Stimulated activated effector memory CD8-positive, alpha-beta T cell treated with anti-CD3 and anti-CD28 coated beads, Interleukin-12 subunit alpha, Interleukin-12 subunit beta, amount 100 ng/mL, for 72 hours (primary cell): Measurements from ENCODE around the gene RIPPLY2.

ENCODE experiments used
- ATAC-seq: fragments of 150-1000 bp; cut with Tn5 transposase; 2 replicates; pipeline ENCODE4 v1.10.0; 2021
- DNase-seq, 2 donors: peaks; one replicate each; pipeline ENCODE4 v3.0.0; 2021 to 2022; ENCODE audit warnings: low spot score in 2 of 2
- H3K27ac Mint-ChIP-seq: one replicate; pipeline ENCODE4 v1.8.0; 2022; ENCODE audit warnings: mild to moderate bottlenecking, mixed read lengths
- H3K36me3 Mint-ChIP-seq: one replicate; pipeline ENCODE4 v1.8.0; 2022; ENCODE audit warnings: mild to moderate bottlenecking, mixed read lengths
- H3K4me1 Mint-ChIP-seq: one replicate; pipeline ENCODE4 v1.8.0; 2022; ENCODE audit warnings: mixed read lengths
- H3K4me3 Mint-ChIP-seq: one replicate; pipeline ENCODE4 v1.8.0; 2022; ENCODE audit warnings: mild to moderate bottlenecking, mixed read lengths
- H3K9me3 Mint-ChIP-seq: one replicate; pipeline ENCODE4 v1.8.0; 2022; ENCODE audit warnings: mixed read lengths

Gene RIPPLY2

DNA sequence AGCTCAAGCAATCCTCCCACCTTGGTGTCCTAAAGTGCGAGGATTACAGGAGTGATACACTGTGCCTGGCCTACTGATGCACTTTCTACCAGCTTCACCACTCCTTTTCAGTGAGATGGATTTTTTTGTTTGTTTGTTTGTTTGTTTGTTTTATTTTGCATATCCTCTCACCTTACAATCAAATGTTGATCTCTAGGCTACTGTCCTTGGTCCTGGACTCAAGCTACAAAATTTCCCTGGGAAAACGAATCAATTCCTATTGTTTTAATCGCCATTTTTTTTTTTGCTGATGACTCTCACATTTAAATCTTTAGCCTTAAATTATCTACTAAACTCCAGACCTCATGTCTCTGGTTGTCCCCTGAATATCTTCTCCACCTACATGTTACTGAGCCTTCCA, 3.5 kb upstream of the RIPPLY2 start:
- H3K36me3 Mint-ChIP-seq: no peaks in the 10 kb centered on the region
- H3K4me3 Mint-ChIP-seq: no peak overlapping the region
- no peaks in the 10 kb centered on the region for H3K9me3 Mint-ChIP-seq
- peaks cover 8% of the 10 kb centered on the region for H3K4me1 Mint-ChIP-seq
- no peak for DNase-seq
- ATAC-seq: no peak
- no peak overlapping the region for H3K27ac Mint-ChIP-seq

DNA sequence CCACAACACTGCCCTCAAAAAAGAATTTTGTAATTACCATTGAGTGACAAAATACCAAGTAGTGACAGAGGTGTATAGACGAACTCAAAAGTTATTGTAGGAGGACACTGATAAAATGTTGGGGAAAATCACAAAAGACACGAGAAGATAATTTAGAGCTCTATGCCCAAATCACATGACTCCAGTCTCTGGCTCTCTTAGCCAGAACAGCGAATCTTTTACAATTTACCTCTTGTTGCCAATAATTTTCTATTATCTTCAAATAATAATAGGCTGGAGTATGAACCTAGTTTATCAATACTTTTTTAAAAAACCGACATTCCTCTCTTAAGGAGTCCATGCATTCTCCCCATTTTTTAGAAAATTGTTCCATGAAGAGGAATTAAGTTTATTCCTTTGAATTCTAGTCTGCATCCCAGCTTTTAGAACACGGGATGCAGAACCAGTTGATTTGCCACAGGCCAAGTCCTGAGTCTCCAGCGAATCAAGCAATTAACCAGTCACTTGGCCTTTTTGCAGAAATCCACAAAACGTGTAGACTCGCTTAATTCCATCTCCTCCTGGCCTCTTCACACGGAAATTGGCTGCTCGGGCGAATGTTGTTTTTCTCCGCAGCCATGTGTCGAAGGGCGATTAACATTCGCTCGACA, 507 bp upstream of the RIPPLY2 start:
- no peak for ATAC-seq
- no peak overlapping the region for H3K27ac Mint-ChIP-seq
- no peaks in the 10 kb centered on the region for H3K9me3 Mint-ChIP-seq
- H3K4me1 Mint-ChIP-seq: peaks cover 8% of the 10 kb centered on the region
- DNase-seq: no peak
- H3K4me3 Mint-ChIP-seq: peak overlapping the region; percentile 70
- H3K36me3 Mint-ChIP-seq: no peaks in the 10 kb centered on the region

DNA sequence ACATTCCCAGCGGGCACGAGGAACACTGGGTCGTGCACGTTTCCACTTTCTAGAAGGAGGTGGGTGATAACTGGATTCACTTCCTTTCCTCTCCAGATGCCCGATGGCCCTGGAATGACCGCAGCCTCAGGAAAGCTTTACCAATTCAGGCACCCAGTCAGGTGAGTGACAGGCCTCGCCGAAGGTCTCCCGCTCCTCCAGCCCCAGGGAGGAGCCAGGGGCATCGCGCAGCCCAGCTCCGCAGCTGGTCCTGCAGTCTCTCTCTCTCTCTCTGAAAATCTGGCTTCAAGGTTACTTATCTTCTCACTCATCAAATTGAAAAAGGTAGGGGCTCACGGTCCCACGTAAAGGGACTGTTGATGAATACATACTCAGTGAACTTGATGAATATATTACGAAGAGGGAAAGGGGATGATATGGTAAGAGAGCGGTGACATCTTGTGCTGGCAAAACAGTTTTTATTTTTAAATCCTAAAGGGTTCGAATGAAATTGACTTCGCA, 891 bp downstream of the RIPPLY2 start:
- Mint-ChIP-seq H3K27ac (no peak overlapping the region), H3K4me1 (peaks cover 13% of the 10 kb centered on the region), H3K4me3 (peak overlapping the region; percentile 70), H3K9me3 (no peaks in the 10 kb centered on the region), H3K36me3 (no peaks in the 10 kb centered on the region)
- DNase-seq: no peak
- peak; percentile 21 for ATAC-seq

DNA sequence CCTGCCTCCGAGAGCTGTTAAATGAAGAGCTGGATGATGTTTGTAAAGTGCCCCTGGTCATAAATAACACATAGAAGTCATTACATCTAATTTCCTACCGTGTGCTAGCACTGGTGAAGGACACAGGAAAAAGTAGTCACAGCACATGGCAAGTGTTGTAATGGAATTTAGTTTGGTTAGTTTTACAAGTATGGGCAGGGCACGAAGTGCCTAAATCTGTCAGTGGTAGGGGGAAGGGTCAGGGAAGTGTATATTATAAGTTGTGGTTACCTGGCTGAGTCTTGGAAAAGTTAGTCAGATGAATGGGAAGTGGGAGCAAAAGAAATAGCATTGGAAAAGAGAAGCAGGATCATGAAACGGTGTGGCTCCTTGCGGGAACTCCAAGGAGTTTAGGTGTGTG, 1.6 kb downstream of the RIPPLY2 start:
- Mint-ChIP-seq H3K9me3 (no peaks in the 10 kb centered on the region), H3K4me1 (peaks cover 16% of the 10 kb centered on the region), H3K27ac (no peak overlapping the region), H3K36me3 (peaks cover 4% of the 10 kb centered on the region), H3K4me3 (no peak overlapping the region)
- DNase-seq: no peak
- no peak for ATAC-seq

DNA sequence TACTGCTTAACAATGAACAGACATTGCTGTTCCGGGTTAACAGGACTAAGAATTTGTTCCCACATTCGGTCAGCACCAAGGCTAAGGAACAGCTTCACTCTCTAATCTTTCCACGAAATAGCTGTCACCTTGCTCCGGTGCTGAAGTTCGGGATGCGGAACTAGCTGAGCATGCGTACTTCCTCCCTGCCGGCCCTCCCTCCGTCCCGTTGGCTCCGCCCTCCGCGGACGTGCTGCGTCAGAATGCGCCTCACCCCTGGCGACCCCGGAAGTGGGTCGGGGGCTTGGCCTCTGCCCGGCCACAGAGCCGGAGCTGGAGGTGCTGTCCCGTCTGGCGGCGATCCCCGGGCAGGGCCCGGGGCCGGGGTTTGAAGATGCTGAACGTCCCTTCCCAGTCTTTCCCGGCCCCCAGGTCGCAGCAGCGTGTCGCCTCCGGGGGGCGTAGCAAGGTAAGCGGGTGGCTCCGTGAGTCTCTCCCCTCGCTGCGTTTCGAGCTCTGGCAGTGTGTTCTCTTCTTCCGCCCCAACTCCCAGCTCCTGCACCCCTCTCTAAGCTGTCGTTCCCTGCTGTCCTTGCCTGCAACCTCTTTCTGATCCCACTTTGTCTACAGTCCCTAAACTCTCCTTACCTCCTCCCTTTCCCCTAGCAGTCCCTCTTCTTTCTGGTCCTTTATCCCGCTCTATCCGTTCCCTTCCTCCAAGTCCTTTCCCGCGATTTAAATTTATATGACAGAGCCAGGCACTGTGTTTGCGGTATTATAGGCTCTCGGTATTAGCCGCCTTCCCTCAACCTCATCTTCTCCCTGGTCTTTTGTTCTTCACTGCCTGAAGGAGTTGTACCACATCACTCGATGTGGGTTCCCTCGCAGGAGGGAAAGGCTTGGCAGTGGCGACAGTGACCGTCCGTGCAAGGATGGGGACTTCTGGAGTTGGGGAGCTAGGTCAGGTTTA, 6.5 kb downstream of the RIPPLY2 start, which contains the start of gene CYB5R4:
CYB5R4 (plus strand) TSS at position 280 of the 949 bp plus-strand sequence; CDS start at position 374, 94 bp downstream.
- ATAC-seq (peak; percentile 97), DNase-seq (peak; percentile 82 to 97)
- peaks cover 33% of the 10 kb centered on the region for H3K4me1 Mint-ChIP-seq
- H3K36me3 Mint-ChIP-seq: peaks cover 20% of the 10 kb centered on the region
- no peaks in the 10 kb centered on the region for H3K9me3 Mint-ChIP-seq
- peak within 1 kb of the TSS; percentile 89 for H3K27ac Mint-ChIP-seq
- peak within 1 kb of the TSS; percentile 94 for H3K4me3 Mint-ChIP-seq

DNA sequence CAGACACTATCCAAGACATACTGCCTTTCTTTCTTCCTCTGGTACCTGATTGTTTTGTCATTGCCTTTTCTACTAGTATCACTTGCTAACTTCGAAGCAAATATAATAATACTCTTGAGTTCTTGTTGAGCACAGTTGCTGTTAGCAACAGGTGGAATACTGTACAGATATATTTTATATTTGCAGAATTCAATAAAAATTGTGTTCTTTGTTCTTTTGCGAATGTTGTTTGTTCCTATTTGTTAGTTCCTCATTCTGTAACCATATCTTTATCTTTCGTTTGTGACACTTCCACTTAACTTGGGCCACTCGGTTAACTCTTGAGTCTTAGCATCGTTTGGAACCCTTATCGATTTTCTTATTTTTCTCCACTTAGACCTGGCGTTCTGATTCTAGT, 7.2 kb downstream of the RIPPLY2 start:
- peak overlapping the region; percentile 89 for H3K27ac Mint-ChIP-seq

DNA sequence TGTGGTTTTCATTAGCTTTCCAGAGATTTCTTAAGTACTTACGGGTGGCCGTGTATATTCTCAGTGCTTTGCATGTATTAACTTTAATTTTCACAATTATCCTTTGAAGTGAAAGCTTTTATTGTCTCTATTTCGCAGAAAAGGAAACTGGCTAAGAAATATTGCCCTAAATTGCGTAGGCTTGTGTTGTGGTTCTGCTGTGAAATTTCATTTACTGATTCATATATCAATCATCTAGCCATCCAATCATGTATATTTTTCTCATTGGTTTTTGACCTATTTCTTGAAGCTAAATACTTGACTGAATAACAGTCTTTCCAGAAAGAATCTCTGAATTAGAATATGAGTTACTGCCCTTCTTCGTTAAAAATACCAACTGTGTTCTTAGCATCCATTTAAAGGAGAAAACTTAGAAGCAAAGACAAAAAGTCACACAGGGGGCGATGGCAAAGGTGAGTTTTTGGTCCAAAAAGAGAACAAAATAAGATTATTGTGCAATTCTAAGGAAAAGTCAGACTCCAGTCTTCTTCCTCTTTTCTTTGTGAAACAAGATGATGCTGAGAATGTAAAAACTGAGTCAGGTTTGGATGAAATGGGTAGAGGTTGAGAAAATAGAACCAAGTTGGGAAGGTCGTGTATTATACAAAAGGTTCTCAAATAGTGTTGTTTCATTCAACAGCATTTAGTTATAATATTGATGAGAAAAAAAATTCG, 7.8 kb downstream of the RIPPLY2 start:
- ATAC-seq: no peak
- Mint-ChIP-seq H3K4me1 (peaks cover 33% of the 10 kb centered on the region), H3K27ac (peak overlapping the region; percentile 89), H3K36me3 (peaks cover 33% of the 10 kb centered on the region), H3K4me3 (peak overlapping the region; percentile 94), H3K9me3 (no peaks in the 10 kb centered on the region)
- no peak for DNase-seq

More for the DNA sequence above, 7.2 kb downstream of the RIPPLY2 start:
- no peak for DNase-seq
- peaks cover 33% of the 10 kb centered on the region for H3K4me1 Mint-ChIP-seq
- peak overlapping the region; percentile 94 for H3K4me3 Mint-ChIP-seq
- no peak for ATAC-seq
- no peaks in the 10 kb centered on the region for H3K9me3 Mint-ChIP-seq
- peaks cover 27% of the 10 kb centered on the region for H3K36me3 Mint-ChIP-seq

DNA sequence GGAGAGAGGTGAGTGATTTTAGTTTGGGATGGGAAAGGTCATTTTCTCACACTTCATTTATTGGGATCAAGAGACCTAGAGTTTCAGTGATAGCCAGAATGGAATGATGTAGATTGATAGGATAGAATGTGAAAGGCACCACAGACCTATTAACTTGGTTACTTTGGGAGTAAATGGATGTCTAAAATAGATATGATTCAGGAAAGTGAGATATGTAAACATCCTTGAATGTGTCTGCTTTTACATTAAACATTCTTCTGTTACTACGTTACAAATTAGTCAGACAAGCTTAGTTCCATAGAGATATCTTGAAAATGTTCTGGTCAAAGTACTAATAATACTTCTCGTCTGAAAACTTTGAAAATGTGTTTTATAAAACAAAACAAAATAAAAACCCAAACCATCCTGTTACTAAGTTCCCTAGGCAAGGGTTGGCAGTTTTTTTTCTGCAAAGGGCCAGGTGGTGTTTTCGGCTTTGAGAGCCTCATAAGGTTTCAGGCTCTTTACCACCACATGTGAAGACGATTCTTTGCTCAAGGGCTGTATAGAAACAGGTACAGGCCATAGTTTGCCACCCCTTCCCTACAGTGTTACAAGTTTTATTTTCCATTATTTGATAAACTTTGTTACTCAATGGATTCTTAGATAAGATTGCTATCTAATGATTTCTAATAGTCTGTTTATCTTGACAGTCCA, 9.8 kb downstream of the RIPPLY2 start:
- ATAC-seq: no peak
- Mint-ChIP-seq H3K4me1 (peaks cover 33% of the 10 kb centered on the region), H3K27ac (no peak overlapping the region), H3K4me3 (no peak overlapping the region), H3K36me3 (peaks cover 42% of the 10 kb centered on the region), H3K9me3 (no peaks in the 10 kb centered on the region)
- no peak for DNase-seq

DNA sequence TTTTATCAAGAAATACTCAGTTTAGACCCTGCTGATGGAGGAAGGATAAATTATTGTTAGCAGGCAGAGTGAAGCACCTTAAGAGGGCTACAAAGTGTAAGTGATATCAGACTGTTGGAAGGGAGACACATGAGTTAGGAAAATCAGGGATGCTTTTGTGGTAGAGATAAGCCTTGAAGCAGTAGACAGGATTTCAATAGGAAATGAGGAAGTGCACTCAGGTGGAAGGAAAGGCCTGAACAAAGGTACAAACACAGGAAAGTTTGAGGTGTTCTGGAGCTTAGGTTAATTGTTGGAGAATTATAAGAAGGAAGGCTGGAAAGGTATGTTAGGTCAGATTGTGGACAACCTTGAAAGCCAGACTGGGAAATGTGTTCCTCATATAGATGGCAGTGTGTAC, 13.9 kb downstream of the RIPPLY2 start:
- Mint-ChIP-seq H3K36me3 (peaks cover 43% of the 10 kb centered on the region), H3K4me3 (no peak overlapping the region), H3K9me3 (no peaks in the 10 kb centered on the region), H3K4me1 (peaks cover 7% of the 10 kb centered on the region), H3K27ac (no peak overlapping the region)
- ATAC-seq (no peak), DNase-seq (no peak)

DNA sequence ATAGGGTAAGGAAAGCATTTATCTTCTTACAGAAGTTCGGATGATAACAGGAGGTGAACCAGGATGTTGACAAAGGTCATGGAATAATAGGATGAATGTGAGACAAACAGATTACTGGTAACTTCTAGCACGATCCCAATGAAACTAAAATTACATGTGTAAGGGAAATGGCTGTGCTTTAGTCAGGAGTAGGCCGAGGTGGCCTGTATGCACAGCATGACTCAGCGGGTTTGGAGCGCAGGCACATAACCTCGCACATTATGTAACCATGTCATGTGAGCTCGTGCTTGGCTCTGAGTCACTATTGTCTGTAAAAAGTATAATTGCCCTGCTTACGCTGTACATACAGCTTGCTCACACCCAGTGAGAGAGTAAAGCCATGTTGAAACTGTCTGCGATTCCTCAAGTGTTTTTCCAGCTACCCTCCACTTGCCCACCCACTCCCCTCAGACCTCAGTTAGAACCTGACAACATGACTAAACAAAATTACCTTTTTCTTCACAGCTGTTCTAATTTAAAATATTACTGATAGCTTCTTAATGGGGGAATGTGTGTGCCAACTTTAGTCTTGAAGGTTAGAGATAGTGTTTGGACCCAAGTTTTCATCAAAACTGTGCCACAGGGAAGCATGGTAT, 14.5 kb downstream of the RIPPLY2 start:
- DNase-seq: no peak
- peaks cover 2% of the 10 kb centered on the region for H3K4me1 Mint-ChIP-seq
- H3K36me3 Mint-ChIP-seq: peaks cover 44% of the 10 kb centered on the region
- ATAC-seq: no peak
- no peaks in the 10 kb centered on the region for H3K9me3 Mint-ChIP-seq
- no peak overlapping the region for H3K27ac Mint-ChIP-seq
- H3K4me3 Mint-ChIP-seq: no peak overlapping the region

DNA sequence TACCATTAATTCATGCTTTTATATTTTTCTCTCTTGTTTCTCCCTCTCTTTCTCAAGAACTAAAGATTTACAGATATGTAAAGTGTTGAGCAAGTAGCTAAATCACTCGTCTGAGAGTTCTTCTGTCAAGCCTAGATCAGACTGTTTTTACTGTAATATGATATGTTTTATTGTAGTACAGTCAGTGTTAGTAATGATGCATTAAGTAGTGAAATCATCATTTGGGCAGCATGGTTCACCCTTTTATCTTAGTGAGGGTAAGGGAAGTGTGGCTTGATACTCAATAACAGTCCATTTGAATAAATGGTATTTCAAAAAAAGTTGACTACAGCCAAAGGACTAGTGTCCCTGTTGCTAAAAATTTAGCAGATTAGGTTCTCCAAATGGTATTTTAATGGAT, 15.5 kb downstream of the RIPPLY2 start:
- no peaks in the 10 kb centered on the region for H3K9me3 Mint-ChIP-seq
- DNase-seq: no peak

DNA sequence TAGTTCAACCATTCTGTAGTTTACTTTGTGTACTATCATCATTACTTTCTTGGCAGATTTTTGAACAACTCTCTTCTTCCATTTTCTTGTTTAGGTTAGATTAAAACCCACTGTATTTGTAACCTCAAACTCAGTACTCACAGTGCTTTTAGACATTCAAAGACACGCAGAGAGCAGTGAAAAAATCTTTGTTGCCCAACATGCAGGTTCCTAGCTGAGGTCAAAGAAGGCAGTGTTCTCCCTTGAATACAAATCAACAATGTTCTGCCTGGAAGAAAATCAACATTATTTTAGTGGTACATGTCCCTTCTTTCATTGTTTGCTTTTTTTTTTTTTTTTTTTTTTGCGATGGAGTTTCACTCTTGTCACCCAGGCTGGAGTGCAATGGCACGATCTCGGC, 17.5 kb downstream of the RIPPLY2 start:
- H3K4me1 Mint-ChIP-seq: peaks cover 13% of the 10 kb centered on the region
- H3K9me3 Mint-ChIP-seq: no peaks in the 10 kb centered on the region
- ATAC-seq: no peak
- DNase-seq: no peak
- peaks cover 25% of the 10 kb centered on the region for H3K36me3 Mint-ChIP-seq
- H3K27ac Mint-ChIP-seq: no peak overlapping the region
- no peak overlapping the region for H3K4me3 Mint-ChIP-seq

More for the DNA sequence above, 15.5 kb downstream of the RIPPLY2 start:
- no peak for ATAC-seq
- Mint-ChIP-seq H3K27ac (no peak overlapping the region), H3K36me3 (peaks cover 44% of the 10 kb centered on the region), H3K4me1 (peaks cover 4% of the 10 kb centered on the region), H3K4me3 (no peak overlapping the region)

DNA sequence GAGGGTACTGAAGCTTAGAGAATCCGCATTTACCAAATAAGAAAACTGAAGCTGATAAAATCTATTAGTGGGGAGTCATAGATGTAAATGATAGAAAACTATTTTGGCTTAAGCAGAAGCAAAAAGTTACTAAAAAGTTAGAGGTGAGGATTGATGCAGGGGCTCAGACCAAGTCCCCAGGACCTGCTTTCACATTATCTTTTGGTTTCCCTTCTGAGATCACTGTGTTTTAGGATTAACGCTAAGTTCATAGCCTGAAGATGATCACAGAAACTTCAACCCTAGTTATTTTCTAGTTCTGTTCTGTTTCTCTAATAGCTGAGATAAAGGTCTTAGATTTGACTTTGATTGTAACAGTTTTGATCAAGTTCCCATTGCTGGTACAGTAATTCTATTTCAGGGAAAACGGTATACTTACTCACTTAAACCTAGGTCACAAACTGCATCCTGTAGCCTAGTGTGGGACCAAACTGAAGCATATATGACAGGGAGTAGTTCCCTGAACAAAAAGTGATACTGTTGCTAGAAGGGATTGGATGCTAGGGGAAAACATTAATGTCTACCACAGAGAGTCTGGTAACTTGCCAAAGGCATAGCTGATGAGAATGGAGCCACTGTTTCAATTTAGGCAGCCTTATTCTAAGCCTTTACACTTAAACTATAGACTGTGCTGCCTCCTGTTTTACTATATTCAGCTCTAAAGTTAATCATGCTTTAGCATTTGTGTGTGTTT, 19.4 kb downstream of the RIPPLY2 start:
- Mint-ChIP-seq H3K36me3 (peaks cover 13% of the 10 kb centered on the region), H3K4me1 (peaks cover 13% of the 10 kb centered on the region), H3K9me3 (no peaks in the 10 kb centered on the region), H3K4me3 (no peak overlapping the region), H3K27ac (no peak overlapping the region)
- no peak for ATAC-seq
- DNase-seq: no peak

DNA sequence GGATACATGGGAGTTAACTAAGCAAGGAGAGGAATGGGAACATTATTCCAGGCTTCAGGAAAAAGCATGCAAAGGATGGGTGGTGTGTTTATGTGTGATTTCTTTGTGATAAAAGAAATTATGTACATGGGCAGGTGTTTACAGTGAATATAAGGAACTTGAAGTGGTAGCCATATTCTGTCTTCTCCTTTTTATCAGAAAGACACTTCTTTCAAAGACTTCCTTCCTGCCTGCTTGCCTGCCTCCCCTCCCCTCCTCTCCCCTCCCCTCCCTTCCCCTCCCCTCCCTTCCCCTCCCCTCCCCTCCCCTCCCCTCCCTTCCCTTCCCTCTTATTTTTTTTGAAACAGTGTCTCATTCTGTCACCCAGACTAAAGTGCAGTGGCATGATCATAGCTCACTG, 20.7 kb downstream of the RIPPLY2 start:
- Mint-ChIP-seq H3K4me1 (peaks cover 17% of the 10 kb centered on the region), H3K27ac (no peak overlapping the region), H3K4me3 (no peak overlapping the region), H3K36me3 (peaks cover 13% of the 10 kb centered on the region), H3K9me3 (no peaks in the 10 kb centered on the region)
- ATAC-seq: no peak
- DNase-seq: no peak
